NCI-H1694 (cell line): ENCODE data around the gene PLBD1.
A peak's percentile ranks its signal among the peaks of the same experiment; 100 is the strongest.

Experiments
- DNase-seq: peaks from one replicate; lab custom pipeline; 2025; lab: John Stamatoyannopoulos, UW

Gene PLBD1

DNA sequence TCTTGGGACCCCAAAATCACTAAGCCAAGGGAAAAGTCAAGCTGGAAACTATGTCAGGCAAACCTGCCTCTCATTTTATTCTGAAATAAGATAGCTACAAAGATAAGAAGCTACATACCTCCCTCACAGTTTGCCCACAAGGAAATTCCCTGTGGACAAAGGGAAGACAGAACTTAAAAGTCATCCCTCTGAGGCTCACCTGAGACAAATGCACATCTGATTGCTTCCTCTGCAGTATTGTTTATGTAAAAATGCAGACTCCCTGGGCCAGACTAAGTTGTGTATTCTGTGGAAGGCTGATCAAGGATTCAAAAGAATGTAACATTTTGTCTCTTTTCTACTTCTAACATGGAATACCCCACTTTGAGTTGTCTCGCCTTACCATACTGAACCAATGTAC is 2.5 kb upstream of the PLBD1 start:
- DNase-seq: no peak

DNA sequence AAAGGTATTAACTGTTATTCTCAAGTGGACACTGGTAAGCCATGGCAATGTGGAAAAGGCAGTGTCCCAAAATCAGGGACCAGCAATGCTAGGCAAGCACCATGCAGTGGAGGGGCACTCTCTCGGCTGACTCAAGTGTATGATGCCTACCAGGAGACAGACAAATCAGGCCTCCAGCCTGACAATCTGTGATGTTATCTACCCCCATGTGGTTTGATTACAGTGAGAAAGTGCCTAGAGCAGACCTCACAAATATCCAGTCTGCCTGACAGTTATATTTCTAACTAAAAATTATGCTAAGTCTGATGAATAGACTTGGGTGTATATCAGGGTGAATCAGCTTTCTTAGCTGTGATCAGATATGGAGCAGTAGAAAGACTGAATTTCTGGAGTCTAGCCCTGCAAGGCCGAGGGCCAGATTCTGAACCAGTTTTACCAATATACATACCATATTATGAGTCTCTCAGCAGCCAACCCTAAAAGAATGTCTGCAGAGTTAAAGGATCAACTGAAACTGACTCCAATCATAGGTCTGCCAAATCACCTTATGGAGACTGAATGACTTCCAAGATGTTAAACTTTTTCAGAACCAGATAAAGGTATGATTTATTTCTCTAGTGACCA is 3.2 kb downstream of the PLBD1 start:
- DNase-seq: no peak

DNA sequence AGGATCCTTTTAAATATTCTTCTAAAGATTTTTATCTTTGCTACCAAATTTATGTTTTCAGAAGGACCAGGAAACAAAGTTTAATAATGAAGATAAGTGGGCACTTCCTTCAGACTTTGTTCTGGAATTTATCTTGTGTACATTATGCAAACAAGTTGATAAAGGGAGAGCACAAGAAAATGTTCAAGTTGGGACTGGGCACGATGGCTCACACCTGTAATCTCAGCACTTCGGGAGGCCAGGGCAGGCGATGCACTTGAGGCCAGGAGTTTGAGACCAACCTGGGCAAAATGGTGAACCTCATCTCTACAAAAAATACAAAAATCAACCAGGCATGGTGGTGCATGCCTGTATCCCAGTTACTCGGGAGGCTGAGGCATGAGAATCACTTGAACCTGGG is 4.6 kb downstream of the PLBD1 start:
- DNase-seq: no peak

DNA sequence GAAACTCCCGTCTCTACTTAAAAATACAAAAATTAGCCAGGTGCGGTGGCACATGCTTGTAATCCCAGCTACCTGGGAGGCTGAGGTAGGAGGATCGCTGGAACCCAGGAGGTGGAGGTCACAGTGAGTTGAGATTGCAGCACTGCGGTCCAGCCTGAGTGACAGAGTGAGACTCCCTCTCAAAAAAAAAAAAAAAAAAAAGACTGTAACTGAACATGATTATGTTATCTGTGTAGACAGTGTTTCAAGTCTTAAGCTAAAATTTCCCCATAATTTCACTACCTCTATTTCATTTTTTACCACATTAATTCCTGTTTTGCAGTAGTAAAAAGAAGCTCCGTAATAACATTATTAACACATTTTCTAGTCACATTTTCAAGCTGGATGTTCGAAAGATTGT is 5.4 kb downstream of the PLBD1 start:
- DNase-seq: no peak

DNA sequence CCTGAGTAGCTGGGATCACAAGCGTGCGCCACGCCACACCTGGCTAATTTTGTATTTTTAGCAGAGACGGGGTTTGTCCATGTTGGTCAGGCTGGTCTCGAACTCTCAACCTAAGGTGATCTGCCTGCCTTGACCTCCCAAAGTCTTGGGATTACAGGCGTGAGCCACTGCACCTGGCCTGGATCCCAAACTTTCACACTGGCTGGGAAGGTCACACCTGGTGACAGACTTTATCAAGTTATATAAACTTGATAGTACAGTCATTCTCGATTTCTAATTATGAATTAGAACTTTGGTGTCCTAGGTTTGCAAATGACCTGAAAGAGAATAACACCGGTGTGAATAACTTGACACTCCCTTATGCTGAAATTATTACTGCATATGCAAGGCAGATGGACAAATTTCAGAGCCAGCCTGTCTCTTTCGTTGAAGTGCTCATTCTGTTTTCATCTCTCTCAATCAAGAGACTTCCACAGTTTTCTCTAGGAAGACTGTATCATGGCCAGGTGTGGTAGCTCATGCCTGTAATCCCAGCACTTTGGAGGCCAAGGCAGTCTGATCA is 5.9 kb downstream of the PLBD1 start:
- no peak for DNase-seq

DNA sequence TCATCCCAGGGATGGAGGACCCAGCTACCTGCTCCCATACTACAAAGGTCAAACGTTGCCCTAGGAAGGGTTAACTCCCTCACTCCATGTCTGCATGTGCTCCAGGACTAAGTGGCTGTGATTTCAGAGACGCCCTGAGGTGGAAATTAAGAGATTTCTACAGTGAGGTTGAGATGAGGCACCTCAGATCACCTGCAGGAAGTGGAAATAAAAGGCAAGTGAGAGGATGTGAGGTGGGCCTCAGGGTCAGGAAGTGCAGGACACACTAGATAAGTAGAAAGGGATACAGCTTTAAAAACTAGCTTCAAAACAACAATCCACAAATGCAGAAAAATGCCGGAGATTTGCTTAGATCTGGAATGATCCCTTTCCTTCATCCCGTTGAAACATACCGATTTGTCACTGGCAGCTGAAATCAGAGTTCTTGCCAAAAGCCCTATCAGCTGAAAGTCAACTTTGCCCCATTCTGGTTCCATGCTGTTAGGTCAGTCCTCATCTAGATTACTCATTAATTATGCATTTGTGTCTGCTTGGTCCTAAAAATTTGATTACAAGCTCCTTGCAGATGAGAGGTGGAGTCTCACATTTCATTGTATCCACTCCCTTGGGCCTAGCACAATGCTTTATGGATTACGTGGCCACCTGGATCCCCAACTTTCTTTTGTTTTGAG is 6.6 kb downstream of the PLBD1 start:
- no peak for DNase-seq

DNA sequence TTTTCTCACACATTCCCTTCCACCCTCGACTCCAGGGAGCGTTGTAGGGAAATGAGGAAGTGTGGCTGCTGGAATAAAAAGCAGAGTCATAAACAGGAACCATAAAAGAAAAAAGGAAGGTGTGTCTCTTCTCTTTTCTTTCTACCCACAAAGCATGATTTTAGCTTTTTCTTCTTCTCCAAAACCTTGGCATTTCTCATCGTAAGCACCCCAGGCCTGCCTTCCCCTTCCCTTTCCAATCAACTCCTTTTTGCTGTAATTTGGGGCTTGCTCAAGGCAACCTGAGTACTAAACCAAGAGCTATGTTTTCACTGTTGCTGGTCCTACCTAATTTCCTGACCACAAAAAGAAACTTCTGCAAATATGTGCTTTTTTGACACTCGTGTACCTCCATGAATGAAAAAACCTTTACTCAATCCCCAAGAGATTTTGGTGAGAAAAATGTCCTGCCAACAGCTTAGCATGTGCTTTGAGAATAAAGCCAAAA is 9.2 kb downstream of the PLBD1 start:
- no peak for DNase-seq

DNA sequence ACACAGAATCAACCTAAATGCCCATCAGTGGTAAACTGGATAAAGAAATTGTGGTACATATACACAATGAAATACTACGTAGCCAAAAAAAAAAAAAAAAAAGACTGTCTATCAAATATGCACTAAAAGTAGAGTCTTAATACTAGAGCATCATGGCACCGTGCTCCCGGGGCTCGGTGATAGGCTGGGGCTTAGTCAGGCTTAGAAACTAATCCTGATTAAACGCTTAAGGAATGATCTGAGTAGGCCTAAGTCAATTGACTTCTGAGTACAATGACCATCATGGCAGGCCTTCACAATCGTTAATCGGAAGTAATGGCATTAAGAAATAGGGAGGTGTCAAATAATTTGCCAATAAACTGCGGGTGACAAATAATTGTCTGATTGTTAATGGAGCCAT is 9.7 kb downstream of the PLBD1 start:
- DNase-seq: no peak

DNA sequence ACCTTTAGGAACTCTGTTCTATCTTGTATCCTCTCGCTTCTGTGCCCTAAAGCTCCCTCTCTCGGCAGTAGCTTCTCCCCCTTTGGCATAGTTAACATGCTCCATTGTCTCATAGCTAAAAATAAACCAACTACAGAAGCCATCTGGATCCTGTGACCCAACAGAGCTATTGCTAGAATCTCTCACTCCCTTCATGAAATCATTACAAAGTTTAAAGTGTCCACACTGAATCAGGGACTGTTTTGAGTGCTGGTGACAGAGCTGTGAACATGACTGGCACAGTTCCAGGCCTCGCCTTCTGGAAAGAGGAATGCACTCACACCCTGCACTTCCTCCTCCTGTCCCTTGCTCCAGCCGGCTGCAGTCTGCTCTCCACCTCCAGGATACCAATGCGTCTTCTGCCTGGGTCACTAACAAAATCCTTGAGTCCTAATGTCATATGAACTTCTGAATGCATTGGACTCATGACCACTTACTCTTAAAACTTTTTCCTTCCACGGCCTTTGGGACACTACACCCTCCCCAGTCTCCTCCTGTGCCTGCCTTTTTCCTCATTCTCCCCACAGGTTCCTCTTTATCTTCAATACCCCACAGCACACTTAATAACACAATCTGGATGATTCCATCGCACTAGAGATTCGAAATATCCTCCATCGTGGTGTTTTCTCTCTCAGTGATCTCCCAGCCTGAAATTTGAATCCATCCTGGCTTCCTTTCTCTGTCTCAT is 13.2 kb downstream of the PLBD1 start:
- peak; percentile 64 for DNase-seq

DNA sequence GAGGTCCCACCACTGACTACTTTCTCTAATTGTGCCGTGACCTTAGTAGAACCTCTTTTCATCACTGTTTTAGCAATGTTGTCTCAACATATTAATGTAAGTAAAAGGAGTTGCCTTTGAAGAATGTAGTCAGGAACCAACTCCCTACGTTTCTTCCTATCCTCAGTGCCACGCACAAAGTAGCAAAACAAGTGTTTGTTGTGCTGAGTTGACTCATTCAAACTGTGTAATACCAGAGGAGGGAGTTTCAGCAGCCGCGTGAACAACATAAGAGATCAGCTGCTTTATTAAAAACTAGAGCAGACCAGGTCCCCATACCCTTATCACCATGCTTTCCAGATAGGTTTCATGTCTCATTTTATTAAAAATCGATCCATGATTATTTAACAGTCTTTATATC is 19.1 kb downstream of the PLBD1 start:
- no peak for DNase-seq

DNA sequence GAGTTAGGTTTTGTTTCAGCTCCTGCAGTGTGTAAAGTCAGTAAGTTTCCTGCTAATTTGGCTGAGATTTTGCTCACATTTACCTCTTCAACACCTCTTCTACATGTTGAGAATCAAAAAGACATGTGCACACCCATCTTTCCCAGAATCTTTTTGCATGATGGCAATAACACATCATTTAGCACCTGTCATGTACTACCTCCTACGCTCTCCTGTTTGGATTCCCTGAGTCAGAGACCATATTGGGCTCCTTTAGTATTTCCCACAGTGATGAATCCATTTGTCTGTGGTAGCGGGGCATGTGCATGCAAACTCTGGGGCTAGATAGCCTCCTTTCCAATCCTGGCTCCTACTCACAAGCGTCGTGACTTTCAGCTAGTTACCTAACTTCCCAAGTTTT is 20.1 kb downstream of the PLBD1 start:
- DNase-seq: no peak

DNA sequence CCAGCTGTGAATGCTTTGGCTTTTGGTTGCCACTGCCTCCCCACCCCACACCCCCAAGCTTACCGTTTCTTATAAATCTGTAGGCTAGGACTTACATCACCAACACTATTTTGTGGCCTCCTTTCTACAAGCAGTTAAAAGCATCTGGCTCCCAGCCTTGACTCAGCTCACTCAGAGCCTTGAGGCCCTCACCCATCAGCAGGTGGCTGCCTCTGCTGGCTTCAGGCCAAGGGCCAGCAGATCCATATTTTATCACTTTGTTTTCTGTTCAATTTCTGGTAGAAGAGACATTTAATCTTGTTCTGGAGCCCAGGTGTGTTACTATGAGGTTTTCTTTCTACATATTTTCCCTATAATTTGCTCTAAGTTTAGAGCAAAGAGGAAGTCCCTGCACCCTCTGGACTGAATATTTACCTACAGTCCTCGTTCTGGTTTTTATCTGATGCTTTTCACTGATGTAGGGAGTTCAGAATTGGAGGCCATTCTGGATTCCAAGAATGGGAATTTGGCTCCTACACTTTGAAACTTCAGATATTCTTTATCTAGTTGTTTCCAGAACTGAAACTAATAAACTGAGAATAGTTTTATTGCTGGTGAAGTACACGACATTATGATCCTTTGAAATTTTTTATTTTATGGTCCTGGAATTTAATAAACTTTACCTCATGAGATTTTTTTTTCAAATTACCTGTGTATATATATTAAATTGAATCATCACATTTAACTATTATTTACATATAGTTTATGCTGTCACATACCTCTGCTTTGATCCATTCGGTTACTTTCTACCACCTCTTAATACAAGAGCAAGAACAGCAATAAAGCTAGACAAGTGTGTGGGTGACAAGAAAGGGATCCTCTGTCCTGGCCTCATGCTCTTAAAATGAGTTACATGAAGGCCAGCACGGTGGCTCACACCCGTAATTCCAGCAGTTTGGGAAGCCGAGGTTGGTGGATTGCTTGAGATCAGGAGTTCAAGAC is 22.2 kb downstream of the PLBD1 start:
- no peak for DNase-seq

DNA sequence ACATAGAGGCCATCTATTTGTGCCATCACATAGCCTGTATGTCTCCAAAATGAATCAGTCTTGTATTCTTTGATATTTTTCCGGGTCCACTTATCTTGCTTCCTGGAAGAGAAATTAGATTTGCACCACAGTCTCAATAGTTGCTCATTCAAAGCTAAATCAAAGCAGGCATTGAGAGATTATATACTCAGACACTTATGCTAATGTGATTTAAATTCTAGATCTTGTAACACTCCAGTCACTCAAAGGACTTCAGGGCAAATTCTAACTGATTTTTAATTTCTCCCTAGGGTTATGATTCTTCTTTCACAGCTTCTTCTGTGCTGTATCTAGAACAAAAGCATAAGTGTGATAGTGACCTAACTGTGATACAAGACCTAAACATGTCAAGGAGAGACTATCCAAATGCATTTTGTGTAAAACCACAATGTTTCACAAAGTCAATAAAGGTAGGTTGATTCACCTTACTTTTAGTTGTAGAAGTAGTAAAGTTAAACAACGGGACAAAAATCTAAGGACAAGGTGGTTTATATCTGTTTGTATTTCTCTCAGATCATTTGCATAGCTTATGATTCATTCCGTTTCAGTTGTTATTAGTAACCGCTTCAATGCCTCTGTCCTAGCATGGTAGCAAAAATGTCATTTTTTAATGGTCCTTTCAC is 26.8 kb downstream of the PLBD1 start:
- no peak for DNase-seq

DNA sequence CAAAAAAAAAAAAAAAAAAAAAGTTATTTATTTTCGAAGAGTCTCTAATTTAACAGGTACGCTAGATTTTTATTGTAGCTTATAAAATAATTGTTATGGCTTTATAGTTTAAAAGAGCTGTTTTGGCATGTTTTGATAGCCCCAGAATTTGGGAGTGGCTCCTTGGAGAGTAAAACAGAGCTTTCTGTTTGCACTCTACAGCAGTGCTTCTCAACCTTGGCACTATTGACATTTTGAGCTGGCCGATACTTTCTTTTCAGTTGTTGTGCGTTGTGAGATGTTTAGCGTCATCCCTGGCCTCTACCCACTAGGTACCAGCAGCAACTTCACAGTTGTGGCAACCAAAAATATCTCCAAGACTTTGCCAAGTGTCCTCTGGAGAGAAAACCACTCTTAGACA is 30.6 kb downstream of the PLBD1 start:
- no peak for DNase-seq

DNA sequence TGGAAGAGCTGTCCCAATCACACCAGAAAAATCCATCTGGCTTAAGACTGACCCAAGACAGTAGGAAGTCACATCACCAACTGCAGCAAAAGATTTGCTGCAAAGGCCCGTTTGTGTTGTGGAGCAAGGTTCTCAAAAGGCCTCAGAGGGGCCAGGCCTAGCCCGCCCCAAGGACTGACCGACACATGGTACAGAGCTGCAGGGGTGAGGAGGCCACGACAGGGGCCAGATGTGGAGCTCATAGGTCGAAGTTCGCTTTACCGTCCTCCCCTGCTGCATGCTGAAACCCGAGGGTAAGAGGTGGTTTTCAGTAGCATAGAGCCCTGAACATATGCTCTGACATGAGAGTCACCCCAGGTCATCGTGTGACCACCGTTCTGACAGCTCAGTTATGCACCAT is 35.5 kb downstream of the PLBD1 start:
- no peak for DNase-seq

DNA sequence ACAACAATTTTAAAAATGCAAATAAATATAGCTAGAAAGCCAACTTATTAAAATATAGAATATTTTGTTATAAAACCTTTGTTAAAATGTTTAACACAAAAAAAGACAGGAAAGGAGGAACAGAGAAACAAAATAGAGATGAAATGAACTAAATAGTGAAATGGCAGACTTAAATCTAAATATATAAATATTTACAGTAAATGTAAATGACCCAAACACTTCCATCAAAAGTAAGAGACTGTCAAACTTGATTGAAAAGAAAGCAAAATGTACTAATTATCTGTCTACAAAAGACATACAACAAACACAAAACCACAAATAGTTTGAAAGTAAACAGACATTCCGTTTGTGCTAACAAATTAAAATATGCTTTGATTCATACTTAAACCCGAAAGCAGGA is 41.7 kb downstream of the PLBD1 start:
- no peak for DNase-seq

DNA sequence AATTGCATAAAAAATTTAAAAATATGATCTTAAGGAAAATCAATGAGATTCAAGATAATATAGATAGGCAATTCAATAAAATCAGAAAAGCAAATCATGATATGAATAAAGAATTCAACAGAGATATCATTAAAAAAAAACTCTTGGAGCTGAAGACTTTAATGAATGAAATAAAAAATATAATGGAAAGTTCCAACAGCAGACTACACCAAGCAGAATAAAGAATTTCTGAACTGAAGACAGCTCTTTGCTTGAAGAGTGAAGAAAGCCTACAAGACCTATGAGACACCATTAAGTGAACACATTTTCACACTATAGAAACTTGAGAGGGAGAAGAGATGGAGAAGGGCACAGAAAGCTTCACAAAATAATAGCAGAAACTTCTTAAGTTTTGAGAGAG is 45.9 kb downstream of the PLBD1 start:
- no peak for DNase-seq

DNA sequence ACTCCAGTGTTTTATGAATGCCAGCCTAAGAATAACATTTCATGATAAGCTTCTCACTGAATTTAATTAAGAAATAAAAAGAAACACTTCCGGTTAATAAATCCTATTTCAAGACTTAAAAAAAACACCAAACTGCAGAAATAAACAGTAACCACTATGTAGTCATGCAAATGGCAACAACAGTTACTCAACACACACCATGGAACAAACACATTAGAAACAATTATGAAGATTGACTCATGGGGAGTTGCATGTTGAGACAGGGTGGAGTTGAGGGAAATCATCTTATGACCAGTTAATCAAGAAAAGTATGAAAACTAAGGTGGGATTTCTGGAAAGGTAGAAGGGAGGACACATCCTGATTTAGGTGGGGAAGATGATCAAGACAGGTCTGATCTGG is 52.7 kb downstream of the PLBD1 start:
- no peak for DNase-seq

DNA sequence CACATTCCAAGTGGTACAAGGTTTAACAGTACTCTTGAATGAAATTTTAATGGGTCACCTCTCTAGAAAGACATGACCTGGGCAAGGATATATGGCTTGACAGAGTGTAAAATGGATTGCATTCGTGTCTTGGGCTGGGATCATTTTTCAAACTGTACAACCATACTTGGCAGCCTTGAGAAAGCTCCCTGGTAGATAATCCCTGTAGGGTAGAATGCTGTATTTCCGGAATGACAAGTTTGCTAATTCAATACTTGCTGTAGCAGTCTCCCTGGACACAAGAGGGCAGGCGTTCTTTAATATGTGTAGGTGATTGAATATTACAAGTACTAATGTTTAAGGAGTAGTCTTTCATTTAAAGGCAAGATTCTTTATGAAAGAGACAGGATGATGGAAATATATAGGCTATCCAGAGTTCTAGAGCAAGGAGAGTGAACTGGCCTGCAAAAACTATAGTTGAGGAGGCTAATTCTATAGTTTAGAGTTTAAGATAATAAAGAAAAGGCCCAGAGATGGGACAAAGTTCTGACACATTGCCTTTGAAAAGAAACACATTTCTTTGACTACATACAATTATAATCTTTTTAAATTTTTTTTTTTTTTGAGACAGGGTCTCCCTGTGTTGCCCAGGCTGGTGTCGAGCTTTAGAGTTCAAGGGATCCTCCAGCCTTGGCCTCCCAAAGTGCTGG is 53.4 kb downstream of the PLBD1 start:
- DNase-seq: no peak

DNA sequence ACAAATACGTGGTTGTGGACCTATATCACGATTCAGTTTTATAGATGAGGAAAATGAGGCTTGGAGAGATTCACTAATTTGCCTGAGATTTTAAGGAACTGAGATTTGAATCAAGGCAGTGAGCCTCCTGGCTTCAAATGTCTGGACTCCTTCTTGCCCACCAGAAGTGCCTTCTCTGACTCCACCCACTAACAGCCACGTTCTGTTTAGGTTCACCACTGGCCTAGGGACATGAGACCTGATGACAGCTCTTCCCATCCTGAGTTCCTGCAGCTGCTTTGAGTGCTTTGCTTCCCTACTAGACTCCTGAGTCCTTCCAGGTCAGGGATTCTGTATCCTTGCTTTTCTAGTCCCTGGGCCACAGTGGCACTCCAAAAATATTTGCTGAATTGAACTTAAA is 57.1 kb downstream of the PLBD1 start:
- DNase-seq: no peak
